ENCODE data around the gene PKHD1. TPM values are rescaled to one million over a fixed set of nuclear protein-coding genes. Genes with fewer than 3 reads are reported as not detected.

The PKHD1 gene
- total RNA-seq, 2 donors from 2014 or later = 33.3 to 53.4 TPM

- Histone ChIP-seq H3K27ac (no peak overlapping the region), H3K4me3 (no peak overlapping the region), H3K36me3 (replicated peaks in 1 of 2; ENCODE audit: insufficient read depth in 1 of 2, low read depth in 2 of 2) (no peaks in the 10 kb centered on the region), H3K27me3 (no peaks in the 10 kb centered on the region), H3K4me1 (no peaks in the 10 kb centered on the region), H3K9me3 (no peaks in the 10 kb centered on the region)
- DNase-seq (no peak), ATAC-seq (no peak)
- TF ChIP-seq CTCF (IDR thresholded peaks at IDR 0.05) (no peak), POLR2A (IDR thresholded peaks at IDR 0.05) (no peak)
- intact Hi-C loops (cut with DNase I) = no loop called here
- whole genome bisulfite sequencing, 2 donors = 77 to 83% methylated on average over 5 of the region's 5 CpGs
Observed at GRCh38 chr6:51843456-51844056, 243.9 kb downstream of the PKHD1 start.

- no peaks in the 10 kb centered on the region for H3K9me3 ChIP-seq
- TF ChIP-seq POLR2A (IDR thresholded peaks at IDR 0.05) = no peak
- TF ChIP-seq CTCF (IDR thresholded peaks at IDR 0.05) = no peak
- H3K4me3 ChIP-seq = no peak overlapping the region
- no peaks in the 10 kb centered on the region for H3K4me1 ChIP-seq
- WGBS, 2 donors = 66 to 71% methylated on average over 8 of the region's 8 CpGs
- intact Hi-C loops (cut with DNase I) = no loop called here
- H3K27ac ChIP-seq = no peak overlapping the region
- no peaks in the 10 kb centered on the region for H3K27me3 ChIP-seq
- no peaks in the 10 kb centered on the region for H3K36me3 ChIP-seq (replicated peaks in 1 of 2; ENCODE audit: insufficient read depth in 1 of 2, low read depth in 2 of 2)
- no peak for ATAC-seq
- DNase-seq = no peak
Observed at GRCh38 chr6:51842804-51843378, 244.5 kb downstream of the PKHD1 start.

GRCh38 chr6:51842061-51842803, 245.2 kb downstream of the PKHD1 start:
- ATAC-seq = no peak
- intact Hi-C loops (cut with DNase I) = no loop called here
- no peak for TF ChIP-seq POLR2A (IDR thresholded peaks at IDR 0.05)
- TF ChIP-seq CTCF (IDR thresholded peaks at IDR 0.05) = no peak
- no peaks in the 10 kb centered on the region for H3K36me3 ChIP-seq (replicated peaks in 1 of 2; ENCODE audit: insufficient read depth in 1 of 2, low read depth in 2 of 2)
- no peaks in the 10 kb centered on the region for H3K4me1 ChIP-seq
- WGBS, 2 donors = 64 to 68% methylated on average over 6 to 11 of the region's 11 CpGs
- H3K9me3 ChIP-seq = no peaks in the 10 kb centered on the region
- no peak overlapping the region for H3K27ac ChIP-seq
- no peak for DNase-seq
- no peaks in the 10 kb centered on the region for H3K27me3 ChIP-seq
- no peak overlapping the region for H3K4me3 ChIP-seq

- no peaks in the 10 kb centered on the region for H3K9me3 ChIP-seq
- no peak overlapping the region for H3K4me3 ChIP-seq
- ATAC-seq (no peak), DNase-seq (no peak)
- no peak for TF ChIP-seq CTCF (IDR thresholded peaks at IDR 0.05)
- H3K36me3 ChIP-seq (replicated peaks in 1 of 2; ENCODE audit: insufficient read depth in 1 of 2, low read depth in 2 of 2) = no peaks in the 10 kb centered on the region
- no peak overlapping the region for H3K27ac ChIP-seq
- 81 to 87% methylated on average over 2 of the region's 2 CpGs for WGBS, 2 donors
- H3K4me1 ChIP-seq = no peaks in the 10 kb centered on the region
- intact Hi-C loops (cut with DNase I) = no loop called here
- no peaks in the 10 kb centered on the region for H3K27me3 ChIP-seq
Observed at GRCh38 chr6:51841626-51842025, 245.8 kb downstream of the PKHD1 start.

Measured in body of pancreas (tissue), 4 donors.